Raji (cell line): Measurements from ENCODE around the gene ELOVL6.

Source experiments
- POLR2A ChIP-seq: IDR thresholded peaks from 2 replicates; pipeline ENCODE4 v1.6.1; 2011; ENCODE audit warnings: low read depth, low read length, control low read depth; ENCODE audit not compliant: insufficient read depth

ELOVL6 gene

DNA sequence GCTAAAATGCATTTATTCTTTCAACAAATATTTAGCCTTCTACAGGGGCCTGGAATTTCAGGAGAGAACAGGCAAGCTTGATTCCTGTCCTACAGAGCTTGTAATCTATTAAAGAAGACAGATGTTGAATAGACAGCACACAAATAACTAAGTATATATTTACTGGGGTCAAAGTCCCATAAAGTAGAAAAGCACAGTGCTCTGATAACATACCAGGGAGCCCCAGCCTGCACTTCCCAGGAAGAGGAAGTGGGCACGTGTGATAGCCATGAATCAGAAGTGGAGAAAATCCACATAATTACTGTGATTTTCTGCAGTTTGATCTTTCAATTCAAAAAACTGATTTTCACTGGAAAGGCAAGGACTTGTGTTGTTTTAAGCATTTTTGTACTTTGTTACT, 156.7 kb downstream of the ELOVL6 start:
- TF ChIP-seq POLR2A: no peak

GRCh38 chr4:110034026-110034393, 164.4 kb downstream of the ELOVL6 start:
- TF ChIP-seq POLR2A: no peak

- TF ChIP-seq POLR2A: no peak
These were observed 164.9 kb downstream of the ELOVL6 start for GRCh38 chr4:110033355-110034025.

DNA sequence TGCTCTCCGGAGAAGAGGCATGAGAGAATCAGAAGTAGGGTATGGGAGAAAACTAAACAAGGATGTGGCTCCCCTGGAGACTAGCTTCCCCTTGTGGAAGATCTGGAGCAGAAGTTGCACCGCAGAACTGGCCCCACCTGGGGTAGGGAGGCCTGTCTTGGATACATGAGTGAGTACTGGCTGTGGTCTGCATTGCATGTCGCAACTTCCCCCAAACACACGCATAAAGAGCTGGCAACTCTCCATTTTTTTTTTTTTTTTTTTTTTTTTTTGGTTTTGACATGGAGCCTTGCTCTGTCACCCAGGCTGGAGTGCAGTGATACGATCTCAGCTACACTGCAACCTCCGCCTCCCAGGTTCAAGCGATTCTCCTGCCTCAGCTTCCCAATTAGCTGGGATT, 165.8 kb downstream of the ELOVL6 start:
- TF ChIP-seq POLR2A: no peak

- no peak for TF ChIP-seq POLR2A
These were observed 172.7 kb downstream of the ELOVL6 start for GRCh38 chr4:110025718-110026117.

DNA sequence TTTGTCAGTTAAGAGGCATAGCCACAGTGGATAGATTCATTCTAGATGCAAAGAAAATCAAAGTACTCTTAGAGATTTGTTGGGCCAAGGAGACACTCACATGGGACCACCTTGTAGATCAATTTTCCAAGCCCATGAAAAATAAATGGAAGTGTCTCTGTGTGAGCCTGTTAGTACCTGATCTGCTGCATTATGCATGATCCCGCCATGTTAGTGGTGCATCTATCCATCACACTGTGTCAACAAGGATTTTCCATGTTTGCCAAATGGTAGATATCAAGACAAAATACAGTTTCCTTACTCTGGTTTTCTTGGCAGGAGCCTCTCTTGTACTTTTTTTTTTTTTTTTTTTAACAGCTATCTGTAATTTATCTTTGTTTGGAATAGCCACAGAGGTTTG, 173.4 kb downstream of the ELOVL6 start:
- no peak for TF ChIP-seq POLR2A

- TF ChIP-seq POLR2A: no peak
These were observed 176.0 kb downstream of the ELOVL6 start for GRCh38 chr4:110022457-110022856.

DNA sequence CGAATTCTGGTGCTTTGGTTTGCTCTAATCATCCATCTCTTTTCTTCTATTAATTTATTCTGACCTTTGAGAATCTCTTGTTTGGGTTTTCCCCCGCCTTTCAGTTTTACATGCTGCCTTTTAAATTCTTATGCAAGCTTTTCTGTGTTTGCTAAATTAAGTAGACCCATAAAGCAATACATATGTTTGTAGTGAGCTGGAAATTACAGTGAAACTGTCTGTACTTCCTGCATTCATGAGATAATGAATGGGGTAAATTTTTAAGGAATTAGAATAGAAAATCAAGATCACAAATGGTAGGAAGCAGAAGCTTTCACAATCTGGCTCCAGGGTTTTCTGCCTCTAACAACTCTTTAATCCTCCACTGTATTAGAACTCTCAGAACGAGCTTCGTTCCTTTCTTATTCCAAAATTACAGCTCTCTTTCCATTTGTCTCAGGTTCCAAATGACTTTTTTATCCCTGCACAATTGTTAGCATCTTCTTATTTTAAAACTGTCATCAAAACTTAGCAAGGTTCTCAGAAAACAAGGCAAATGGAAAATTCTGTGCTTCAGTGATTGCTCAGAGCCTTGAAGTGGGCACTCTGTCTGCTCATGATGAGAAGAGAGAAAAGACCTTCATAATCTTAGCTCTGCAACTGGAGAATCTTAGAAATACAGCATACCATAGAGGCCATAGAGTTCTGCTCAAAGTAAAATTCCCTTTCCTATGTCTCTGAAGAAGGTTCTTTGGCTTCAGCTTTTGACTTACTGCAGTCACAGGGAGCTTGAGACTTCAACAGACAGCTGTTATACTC, 177.6 kb downstream of the ELOVL6 start:
- TF ChIP-seq POLR2A: no peak

DNA sequence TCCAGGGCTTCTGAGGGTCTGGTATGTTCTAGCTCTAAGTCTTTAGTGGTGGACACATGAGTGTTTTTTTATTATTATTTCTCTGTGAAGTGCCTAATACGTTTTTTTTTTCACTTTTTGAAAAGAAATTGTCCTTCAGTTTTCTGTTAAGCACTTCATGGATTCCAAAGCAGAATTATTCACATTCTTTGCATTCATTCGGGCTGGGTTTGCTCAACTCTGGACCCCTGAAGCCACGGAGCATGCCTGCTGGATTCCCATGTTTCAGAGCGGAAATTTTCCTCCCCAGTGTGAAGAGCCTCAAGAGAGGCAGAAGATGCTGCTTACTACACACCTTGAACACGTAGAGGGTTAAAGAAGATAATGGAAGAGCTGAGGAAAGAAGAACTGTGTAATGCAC, 178.3 kb downstream of the ELOVL6 start:
- no peak for TF ChIP-seq POLR2A

- TF ChIP-seq POLR2A: no peak
These were observed 179.3 kb downstream of the ELOVL6 start for GRCh38 chr4:110019153-110019552.

DNA sequence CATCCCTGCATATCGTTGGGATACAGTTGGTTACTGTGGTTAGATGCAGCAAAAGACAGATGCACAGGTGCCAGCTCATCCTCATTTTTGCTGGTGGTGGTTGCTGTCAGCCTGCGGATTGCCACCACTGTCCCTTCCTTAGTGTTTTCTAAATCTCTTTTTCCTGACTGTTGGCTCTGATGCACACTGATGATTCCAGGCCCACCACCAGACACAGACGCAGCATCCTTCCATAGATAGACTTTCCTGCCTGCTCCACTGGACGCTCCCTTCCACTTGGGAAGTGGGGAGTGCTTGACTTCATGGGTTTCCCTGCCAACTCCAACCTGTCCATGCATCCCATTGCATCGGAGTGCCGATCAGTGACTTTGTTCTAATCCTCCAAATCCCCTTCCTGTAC, 184.2 kb downstream of the ELOVL6 start:
- TF ChIP-seq POLR2A: no peak

DNA sequence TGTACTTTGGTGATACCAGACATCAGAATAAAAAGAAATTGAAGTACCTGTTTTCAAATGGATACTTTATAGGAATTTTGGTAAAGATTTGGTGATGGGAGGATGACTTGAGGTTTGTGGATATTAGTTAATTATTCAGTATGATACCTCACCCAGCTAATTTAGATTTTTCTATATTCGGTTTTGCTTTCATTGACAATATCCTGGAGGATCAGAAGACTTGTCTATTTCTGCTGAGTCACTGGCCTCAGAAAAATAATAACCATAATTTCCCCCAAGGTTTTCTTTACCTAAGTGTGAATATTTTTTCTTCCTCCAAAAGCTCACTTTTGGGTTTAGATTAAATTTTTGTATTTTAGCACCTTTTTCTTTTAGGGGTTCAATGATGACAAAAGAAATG, 185.5 kb downstream of the ELOVL6 start:
- TF ChIP-seq POLR2A: no peak

DNA sequence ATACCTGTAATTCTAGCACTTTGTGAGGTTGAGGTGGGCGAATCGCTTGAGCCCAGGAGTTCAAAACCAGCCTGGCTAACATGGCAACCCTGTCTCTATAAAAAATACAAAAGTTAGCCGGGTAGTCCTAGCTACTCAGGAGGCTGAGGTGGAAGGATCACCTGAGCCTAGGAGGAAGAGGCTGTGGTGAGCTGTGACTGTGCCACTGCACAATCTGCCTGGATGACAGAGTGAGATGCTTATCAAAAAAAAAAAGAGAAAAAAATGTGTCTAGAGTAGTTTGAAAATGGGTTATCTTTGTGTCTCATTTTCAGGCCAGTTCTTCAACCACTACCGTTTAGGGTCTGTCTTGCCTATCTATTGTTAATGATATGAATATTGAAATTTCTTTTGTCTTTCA, 187.6 kb downstream of the ELOVL6 start:
- TF ChIP-seq POLR2A: no peak

DNA sequence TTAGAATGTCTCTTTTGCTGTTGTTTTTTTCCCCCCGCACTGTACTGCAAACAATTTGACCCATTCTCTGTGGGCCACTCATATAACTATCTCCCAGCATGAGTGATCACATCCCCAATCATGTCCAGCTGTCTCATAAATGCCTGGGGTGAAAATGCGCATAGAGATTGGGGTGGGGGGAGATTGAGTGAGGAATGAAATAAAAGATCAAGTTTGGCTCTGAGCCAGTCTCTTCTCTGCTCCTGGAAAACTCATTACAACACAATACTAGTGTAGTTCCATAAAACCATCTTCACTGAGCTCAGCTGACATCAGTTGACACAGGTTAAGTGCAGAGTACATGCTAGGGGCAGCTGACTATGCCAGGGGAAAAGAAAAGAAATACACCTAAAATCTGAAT, 188.9 kb downstream of the ELOVL6 start:
- TF ChIP-seq POLR2A: no peak

DNA sequence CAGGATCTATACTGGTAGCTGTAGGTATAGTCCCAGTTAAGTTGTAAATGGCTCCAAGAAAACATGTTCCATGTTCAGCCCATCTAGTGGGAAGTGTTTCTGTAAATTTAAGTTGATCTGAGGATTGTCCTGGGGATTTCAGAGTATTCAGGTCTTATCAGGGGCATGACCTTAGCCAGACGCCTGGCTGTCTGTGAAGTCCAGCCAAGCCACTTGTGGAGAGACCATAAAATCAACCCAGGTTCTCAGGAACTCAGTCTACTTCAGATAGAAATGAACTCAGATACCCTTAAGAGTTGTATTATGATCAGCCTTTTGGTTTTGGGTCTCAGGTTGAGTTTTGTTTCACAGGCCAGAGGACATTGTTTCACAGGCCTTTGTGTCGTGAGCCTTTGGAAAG, 189.9 kb downstream of the ELOVL6 start:
- TF ChIP-seq POLR2A: no peak

DNA sequence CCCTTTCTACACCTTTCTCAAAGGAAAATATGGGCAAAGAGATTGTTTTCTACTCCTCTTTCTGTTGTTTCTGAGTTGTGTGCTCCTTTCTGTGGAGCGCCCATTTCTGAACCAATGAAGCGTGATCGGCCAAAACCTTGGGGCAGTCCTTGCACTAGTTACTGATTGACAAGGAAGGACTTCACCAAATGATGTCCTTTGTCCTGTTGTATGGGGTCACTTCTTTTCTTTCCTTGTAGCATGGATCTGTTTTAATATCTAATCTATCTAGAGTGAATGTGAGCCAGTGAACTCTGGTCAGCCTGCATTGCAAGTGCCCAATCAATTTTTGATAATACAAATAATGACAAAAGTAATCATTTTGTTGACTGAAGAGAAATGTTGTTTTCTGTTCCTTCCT, 191.2 kb downstream of the ELOVL6 start:
- no peak for TF ChIP-seq POLR2A

- no peak for TF ChIP-seq POLR2A
These were observed 192.9 kb downstream of the ELOVL6 start for GRCh38 chr4:110005461-110006056.

DNA sequence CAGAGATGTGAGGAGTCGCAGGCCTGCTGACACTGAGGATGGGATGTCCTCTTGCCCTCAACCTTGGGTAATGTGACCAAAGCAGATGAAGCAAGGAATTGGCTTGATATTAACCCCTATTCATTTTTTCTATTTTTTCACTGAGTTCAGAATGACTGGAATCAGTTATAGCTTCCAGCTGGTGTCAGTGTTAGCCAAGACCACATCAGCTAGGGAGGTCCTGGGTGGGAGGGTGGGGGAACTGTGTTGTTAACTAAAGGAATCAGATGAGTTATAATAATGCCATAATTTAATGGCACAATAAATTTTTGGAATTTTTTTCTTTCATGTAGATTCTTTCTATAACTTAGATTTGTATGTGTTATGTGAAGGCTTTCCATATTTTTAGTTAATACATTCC, 193.9 kb downstream of the ELOVL6 start:
- TF ChIP-seq POLR2A: no peak
